NCI-H774 (cell line): ENCODE measurements around the gene GJA1.

ENCODE experiments used
- DNase-seq: peaks from one replicate; lab custom pipeline; 2025; lab: John Stamatoyannopoulos, UW

The GJA1 gene

GRCh38 chr6:121491576-121491975 is 56.1 kb downstream of the GJA1 start:
- DNase-seq: no peak

- no peak for DNase-seq
Observed at GRCh38 chr6:121492536-121492935, 57.1 kb downstream of the GJA1 start.

GRCh38 chr6:121497970-121498375 is 62.5 kb downstream of the GJA1 start:
- DNase-seq: no peak

- no peak for DNase-seq
Observed at GRCh38 chr6:121498481-121499276, 63.2 kb downstream of the GJA1 start.
